ENCODE results near the gene CNTLN.
"Not testable (repeated sequence)": the region's sequence is repeated elsewhere in the genome, so short reads cannot be mapped to it uniquely, and the experiment has no call there.

Gene CNTLN

GRCh38 chr9:17520268-17521064 lies 385.6 kb downstream of the CNTLN start:
- no peak for DNase-seq

DNA sequence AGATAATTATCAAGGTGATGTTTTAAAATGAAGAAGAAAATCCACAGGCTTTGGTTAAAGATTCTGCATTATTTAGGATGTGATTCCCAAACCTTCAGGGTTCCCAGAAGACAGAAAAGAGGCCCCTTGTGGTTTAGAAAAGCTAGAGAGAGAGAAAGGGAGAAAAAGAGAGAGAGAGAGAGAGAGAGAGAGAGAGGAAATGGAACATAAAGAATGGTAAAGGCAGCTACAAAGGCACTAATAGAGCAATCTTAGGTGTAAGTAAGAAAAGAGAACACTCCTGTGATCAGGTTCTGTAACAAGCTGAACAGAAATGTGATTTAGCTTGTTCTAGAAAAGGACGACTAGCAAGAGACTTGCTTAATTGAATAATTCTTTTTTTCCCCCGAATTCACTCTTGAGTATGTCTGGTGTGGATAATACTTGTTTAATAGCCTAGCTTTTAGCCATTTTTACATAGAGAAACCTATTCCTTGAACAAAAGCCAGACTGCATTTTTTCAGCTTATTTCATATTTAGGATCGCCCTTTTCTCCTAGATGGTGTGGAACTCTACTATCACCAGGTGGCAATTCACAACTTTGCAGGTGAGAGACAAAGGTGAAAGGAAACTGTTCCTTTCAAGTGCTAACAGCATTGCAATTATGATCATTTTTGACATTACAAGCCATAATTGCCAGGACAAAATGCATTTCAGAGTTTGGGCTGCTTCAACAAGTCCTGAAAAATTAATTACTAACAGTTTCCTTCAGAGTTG lies 386.4 kb downstream of the CNTLN start:
- DNase-seq = no peak

GRCh38 chr9:17526726-17527125 lies 391.9 kb downstream of the CNTLN start:
- not testable (repeated sequence) for DNase-seq

DNA sequence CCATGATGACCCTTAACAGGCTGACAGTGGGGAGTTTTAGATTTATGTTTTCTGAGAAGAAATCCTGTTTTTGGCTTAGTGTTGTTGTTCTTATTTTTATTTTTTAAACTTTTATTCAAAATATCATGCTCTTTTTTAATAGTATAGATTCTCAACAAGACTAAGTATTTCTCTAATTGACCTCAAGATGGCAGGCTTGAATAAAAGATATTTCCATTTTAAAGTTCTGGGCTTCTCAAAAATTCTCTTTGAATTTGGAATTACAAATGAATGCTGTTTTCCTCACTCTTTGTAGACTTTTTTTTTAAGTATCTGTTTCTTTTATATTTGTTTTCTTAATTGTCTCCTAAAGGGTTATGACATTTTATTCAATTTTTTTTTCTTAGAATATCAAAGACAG lies 394.0 kb downstream of the CNTLN start:
- DNase-seq = no peak

GRCh38 chr9:17531642-17532254 lies 396.9 kb downstream of the CNTLN start:
- DNase-seq = no peak

- no peak for DNase-seq
Observed at GRCh38 chr9:17532461-17532860, 397.6 kb downstream of the CNTLN start.

- DNase-seq = no peak
Observed at GRCh38 chr9:17535176-17535575, 400.3 kb downstream of the CNTLN start.

DNA sequence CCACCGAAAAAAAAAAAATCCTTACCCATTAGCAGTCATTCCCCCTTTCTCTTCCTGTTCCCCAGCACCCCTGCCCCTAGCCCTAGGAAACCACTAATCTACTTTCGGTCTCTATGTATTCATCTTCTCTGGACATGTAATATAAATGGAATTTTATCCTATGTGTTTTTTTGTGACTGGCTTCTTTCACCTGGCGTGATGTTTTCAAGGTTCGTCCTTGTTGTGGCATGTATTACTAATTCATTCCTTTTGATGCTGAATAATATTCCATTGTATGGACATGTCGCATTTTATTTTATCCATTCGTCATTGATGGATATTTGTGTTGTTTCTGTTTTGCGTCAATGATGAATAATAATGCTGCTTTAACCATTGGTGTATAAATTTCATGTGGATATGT lies 401.2 kb downstream of the CNTLN start:
- DNase-seq = no peak

GRCh38 chr9:17551023-17551422 lies 416.2 kb downstream of the CNTLN start:
- DNase-seq = no peak
